CD4-positive, alpha-beta T cell (primary cell): ENCODE data around the gene MED22. TPM values are rescaled to one million over a fixed set of nuclear protein-coding genes. Genes with fewer than 3 reads are reported as not detected.
"Not testable (repeated sequence)": the region's sequence is repeated elsewhere in the genome, so short reads cannot be mapped to it uniquely, and the experiment has no call there.

Experiments
- ATAC-seq: fragments of 200-7000 bp; cut with Tn5 transposase; one replicate; pipeline ENCODE4 v1.10.0; 2022; ENCODE audit warnings: mild to moderate bottlenecking; ENCODE audit not compliant: poor library complexity
- CTCF ChIA-PET: fragments of 350-600 bp; sonication (Branson Sonifier 250); formaldehyde crosslinking; loops from one replicate; lab custom pipeline; 2021; ENCODE audit warnings: antibody characterized with exemption, inconsistent platforms; lab: Charles Lee
- POLR2A ChIA-PET: fragments of 350-600 bp; sonication (Branson Sonifier 250); formaldehyde crosslinking; loops from one replicate; lab custom pipeline; 2021; ENCODE audit warnings: antibody characterized with exemption, inconsistent platforms; lab: Charles Lee
- DNase-seq, 14 experiments: peaks; one replicate each; pipeline ENCODE4 v3.0.0-alpha.2; 2013 to 2020; ENCODE audit warnings: mixed read lengths in 2 of 14
- H3K27ac ChIP-seq, 2 donors: one replicate each; pipeline versions ENCODE4 v1.5.1 to v1.7.0; 2013; ENCODE audit warnings: low read length in 2 of 2, low read depth in 1 of 2, mild to moderate bottlenecking in 1 of 2
- H3K27me3 ChIP-seq, 2 experiments: 1 replicate in 1 of 2; 2 replicates in 1 of 2; pipeline versions ENCODE4 v1.6.1 to v1.7.0; 2013; ENCODE audit warnings: low read length in 2 of 2, control low read depth in 1 of 2, mild to moderate bottlenecking in 1 of 2, moderate library complexity in 1 of 2; ENCODE audit not compliant: insufficient read depth in 2 of 2, control insufficient read depth in 1 of 2
- H3K36me3 ChIP-seq: one replicate; pipeline ENCODE4 v1.6.1; 2013; ENCODE audit warnings: low read length, control low read depth; ENCODE audit not compliant: insufficient read depth
- H3K4me1 ChIP-seq: one replicate; pipeline ENCODE4 v1.6.1; 2013; ENCODE audit warnings: low read length, control low read depth; ENCODE audit not compliant: insufficient read depth
- H3K4me3 ChIP-seq: one replicate; pipeline ENCODE4 v1.5.1; 2013; ENCODE audit warnings: mild to moderate bottlenecking, low read length, moderate library complexity
- H3K9me3 ChIP-seq, 2 experiments: 1 replicate in 1 of 2; 2 replicates in 1 of 2; pipeline versions ENCODE4 v1.6.1 to v1.7.0; 2013; ENCODE audit warnings: low read length in 2 of 2, mild to moderate bottlenecking in 2 of 2, control low read depth in 1 of 2, moderate library complexity in 1 of 2; ENCODE audit not compliant: control insufficient read depth in 1 of 2, insufficient read depth in 1 of 2
- H3K27ac Mint-ChIP-seq: one replicate; pipeline ENCODE4 v1.8.0; 2020; ENCODE audit warnings: mixed read lengths
- H3K27me3 Mint-ChIP-seq: one replicate; pipeline ENCODE4 v1.8.0; 2021; ENCODE audit warnings: mixed read lengths
- H3K36me3 Mint-ChIP-seq: one replicate; pipeline ENCODE4 v1.8.0; 2021; ENCODE audit warnings: low read depth, mixed read lengths
- H3K4me1 Mint-ChIP-seq: one replicate; pipeline ENCODE4 v1.8.0; 2021; ENCODE audit warnings: low read depth, mixed read lengths
- H3K4me3 Mint-ChIP-seq: one replicate; pipeline ENCODE4 v1.8.0; 2020; ENCODE audit warnings: mild to moderate bottlenecking, mixed read lengths
- H3K9me3 Mint-ChIP-seq: one replicate; pipeline ENCODE4 v1.8.0; 2020; ENCODE audit warnings: mixed read lengths
- CTCF ChIP-seq: fragments of 200-600 bp; IDR thresholded peaks from one replicate; pipeline ENCODE4 v1.8.0; 2022; ENCODE audit warnings: antibody characterized with exemption, mild to moderate bottlenecking
- intact Hi-C, 2 experiments: fragments of 100-400 bp; cut with DNase I in 1 of 2; cut with micrococcal nuclease in 1 of 2; formaldehyde crosslinking; loops; one replicate each; pipeline versions ENCODE4 v1.15.1 to v1.9.0; 2023 to 2025; cut with DNase I, micrococcal nuclease
- total RNA-seq, 174 experiments: library from RNA in 2 of 174; stranded (reverse) in 2 of 174; gene quantifications; one replicate each; pipeline ENCODE4 v1.2.3 and lab custom pipeline; 2021 to 2026

Gene MED22
- total RNA-seq, 2 experiments from 2014 or later: 15.7 to 18.0 TPM

GRCh38 chr9:133321411-133321935, 26.5 kb downstream of the MED22 start:
- intact Hi-C loops: no loop called here
- H3K4me1 ChIP-seq: no peaks in the 10 kb centered on the region
- H3K4me3 ChIP-seq: no peak overlapping the region
- Mint-ChIP-seq H3K4me3 (no peak overlapping the region), H3K4me1 (no peaks in the 10 kb centered on the region), H3K27me3 (no peaks in the 10 kb centered on the region), H3K36me3 (no peaks in the 10 kb centered on the region), H3K27ac (no peak overlapping the region), H3K9me3 (no peaks in the 10 kb centered on the region)
- no peaks in the 10 kb centered on the region for H3K9me3 ChIP-seq
- no peak overlapping the region for H3K27ac ChIP-seq
- no peaks in the 10 kb centered on the region for H3K27me3 ChIP-seq
- H3K36me3 ChIP-seq: no peaks in the 10 kb centered on the region
- ChIA-PET CTCF (no interaction called here), POLR2A (no interaction called here)
- DNase-seq: no peak
- no peak for ATAC-seq
- no peak for TF ChIP-seq CTCF

- Mint-ChIP-seq H3K9me3 (no peaks in the 10 kb centered on the region), H3K27ac (no peak overlapping the region), H3K27me3 (no peaks in the 10 kb centered on the region), H3K4me3 (no peak overlapping the region), H3K36me3 (no peaks in the 10 kb centered on the region), H3K4me1 (no peaks in the 10 kb centered on the region)
- ChIA-PET CTCF (no interaction called here), POLR2A (no interaction called here)
- intact Hi-C loops: no loop called here
- Histone ChIP-seq H3K4me1 (no peaks in the 10 kb centered on the region), H3K27ac (no peak overlapping the region), H3K9me3 (no peaks in the 10 kb centered on the region), H3K36me3 (no peaks in the 10 kb centered on the region), H3K4me3 (no peak overlapping the region), H3K27me3 (no peaks in the 10 kb centered on the region)
- DNase-seq (no peak), ATAC-seq (no peak)
- no peak for TF ChIP-seq CTCF
These were observed 27.5 kb downstream of the MED22 start for GRCh38 chr9:133320421-133320881.

GRCh38 chr9:133317551-133317950, 30.4 kb downstream of the MED22 start:
- H3K9me3 Mint-ChIP-seq, CTCF ChIA-PET, ATAC-seq, H3K36me3 Mint-ChIP-seq, H3K27me3 Mint-ChIP-seq, H3K27ac ChIP-seq, H3K27ac Mint-ChIP-seq, H3K4me1 Mint-ChIP-seq, intact Hi-C loops, H3K36me3 ChIP-seq, H3K4me1 ChIP-seq, H3K4me3 Mint-ChIP-seq, DNase-seq, POLR2A ChIA-PET, H3K4me3 ChIP-seq, H3K9me3 ChIP-seq, H3K27me3 ChIP-seq: not testable (repeated sequence)

- no peak overlapping the region for H3K4me3 Mint-ChIP-seq
- no peaks in the 10 kb centered on the region for H3K9me3 Mint-ChIP-seq
- no peaks in the 10 kb centered on the region for H3K27me3 ChIP-seq
- H3K36me3 Mint-ChIP-seq: no peaks in the 10 kb centered on the region
- H3K4me1 ChIP-seq: no peaks in the 10 kb centered on the region
- CTCF ChIA-PET: no interaction called here
- DNase-seq (no peak), ATAC-seq (no peak)
- no peaks in the 10 kb centered on the region for H3K27me3 Mint-ChIP-seq
- no peaks in the 10 kb centered on the region for H3K36me3 ChIP-seq
- intact Hi-C loops: no loop called here
- H3K27ac ChIP-seq: no peak overlapping the region
- H3K4me1 Mint-ChIP-seq: no peaks in the 10 kb centered on the region
- no peak overlapping the region for H3K4me3 ChIP-seq
- no peaks in the 10 kb centered on the region for H3K9me3 ChIP-seq
- POLR2A ChIA-PET: no interaction called here
- TF ChIP-seq CTCF: no peak
- no peak overlapping the region for H3K27ac Mint-ChIP-seq
These were observed 31.9 kb downstream of the MED22 start for GRCh38 chr9:133315997-133316396.
